HCT116 (cell line): Measurements from ENCODE around the gene CCDC146.
A peak's percentile ranks its signal among the peaks of the same experiment; 100 is the strongest.

Experiments used
- CEBPB ChIP-seq: IDR thresholded peaks from 2 replicates; pipeline ENCODE4 v1.6.1; 2012; ENCODE audit warnings: low read depth
- CTCF ChIP-seq, 3 experiments: fragments of 200-600 bp in 1 of 3; sonication (generic) in 1 of 3; IDR thresholded peaks in 2 of 3; conservative IDR thresholded peaks in 1 of 3; 2 replicates each; pipeline ENCODE4 v1.5.1; 2012 to 2017; ENCODE audit warnings: low read depth in 2 of 3, low read length in 2 of 3, antibody characterized with exemption in 1 of 3, borderline replicate concordance in 1 of 3, control low read depth in 1 of 3, mild to moderate bottlenecking in 1 of 3, mixed read lengths in 1 of 3, mixed run types in 1 of 3, moderate library complexity in 1 of 3; ENCODE audit not compliant: insufficient read depth in 1 of 3
- EGR1 ChIP-seq: IDR thresholded peaks from 2 replicates; pipeline ENCODE4 v1.6.1; 2012; ENCODE audit warnings: low read depth
- EZH2 ChIP-seq: fragments of 200-600 bp; sonication (generic); IDR thresholded peaks from 2 replicates; pipeline ENCODE4 v1.6.1; 2017; ENCODE audit warnings: antibody characterized with exemption, mixed run types
- FOSL1 ChIP-seq: IDR thresholded peaks from 2 replicates; pipeline ENCODE4 v1.6.1; 2012; ENCODE audit warnings: low read depth
- JUND ChIP-seq: IDR thresholded peaks from 2 replicates; pipeline ENCODE4 v1.6.1; 2012
- MAX ChIP-seq: IDR thresholded peaks from 2 replicates; pipeline ENCODE4 v1.6.1; 2012
- POLR2A ChIP-seq: IDR thresholded peaks from 2 replicates; pipeline ENCODE4 v1.7.0; 2011; ENCODE audit warnings: borderline replicate concordance; ENCODE audit not compliant: insufficient read depth, insufficient read length; ENCODE audit errors: extremely low read depth
- POLR2AphosphoS5 ChIP-seq: IDR thresholded peaks from 2 replicates; pipeline ENCODE4 v1.6.1; 2011; ENCODE audit warnings: mild to moderate bottlenecking, low read depth, low read length, moderate library complexity
- RAD21 ChIP-seq: IDR thresholded peaks from 2 replicates; pipeline ENCODE4 v1.6.1; 2012; ENCODE audit warnings: low read depth, mild to moderate bottlenecking
- REST ChIP-seq: IDR thresholded peaks from 2 replicates; pipeline ENCODE4 v1.6.1; 2012; ENCODE audit warnings: low read depth
- SIN3A ChIP-seq: IDR thresholded peaks from 2 replicates; pipeline ENCODE4 v1.6.1; 2012; ENCODE audit warnings: low read depth

GRCh38 chr7:77247206-77247850 is 124.9 kb downstream of the CCDC146 start:
- TF ChIP-seq SIN3A (no peak), REST (no peak), CTCF (IDR thresholded peaks at IDR 0.05 in 2 of 3, conservative IDR thresholded peaks at IDR 0.05 in 1 of 3; ENCODE audit: borderline replicate concordance in 1 of 3, insufficient read depth in 1 of 3, low read depth in 2 of 3, low read length in 2 of 3) (peak; percentile 59 to 88 (median 83); a peak in 5 of 6 replicates), EZH2 (no peak), POLR2A (no peak), MAX (no peak), EGR1 (no peak), RAD21 (peak; percentile 70), JUND (no peak), CEBPB (no peak), FOSL1 (no peak), POLR2AphosphoS5 (no peak)
